Measurements from ENCODE around the gene IMMP2L. TPM values are rescaled to one million over a fixed set of nuclear protein-coding genes. Genes with fewer than 3 reads are reported as not detected.

The IMMP2L gene
- total and polyA plus RNA-seq, 2 of the 8 experiments (the other 6 are each of a cell fraction or from before 2014, with no cell fraction given) = 2.3 to 10.1 TPM

- H2BK20ac ChIP-seq (ENCODE audit: low read length) = no peak overlapping the region
- no peak overlapping the region for H2AFZ ChIP-seq (ENCODE audit: low read length)
- H4K5ac ChIP-seq (ENCODE audit: insufficient read length, low read depth, low read length) = no peak overlapping the region
- H3K27me3 ChIP-seq (replicated peaks in 1 of 4; ENCODE audit: control insufficient read depth in 3 of 4, extremely low read depth in 1 of 4, insufficient read depth in 3 of 4, low read length in 3 of 4) = no peaks in the 10 kb centered on the region
- no peak overlapping the region for H2BK5ac ChIP-seq (ENCODE audit: low read depth, low read length)
- H3K23me2 ChIP-seq (ENCODE audit: low read depth, low read length) = no peaks in the 10 kb centered on the region
- no peak overlapping the region for H3K27ac ChIP-seq (ENCODE audit: low read depth, low read length)
- no peak overlapping the region for H2BK12ac ChIP-seq (ENCODE audit: low read depth, low read length)
- no peak overlapping the region for H4K91ac ChIP-seq (replicated peaks; ENCODE audit: insufficient read length, low read length)
- FAIRE-seq (no peak), DNase-seq (ENCODE audit: low read depth in 1 of 2, low spot score in 2 of 2) (no peak)
- no peaks in the 10 kb centered on the region for H3K4me1 ChIP-seq (replicated peaks in 1 of 4; ENCODE audit: control insufficient read depth in 3 of 4, insufficient read depth in 4 of 4, low read length in 3 of 4)
- no peak overlapping the region for H3K9ac ChIP-seq (replicated peaks in 1 of 4; ENCODE audit: extremely low read depth in 1 of 4, low read depth in 3 of 4, low read length in 3 of 4)
- peaks cover 4 to 12% of the 10 kb centered on the region in 2 experiments; a peak in 2 of 4 replicates for H3K9me3 ChIP-seq (ENCODE audit: insufficient read depth in 2 of 2, low read depth in 1 of 2, low read length in 1 of 2)
- CTCF ChIA-PET (ENCODE audit: partially characterized antibody) = no interaction called here
- POLR2A ChIA-PET (ENCODE audit: partially characterized antibody) = no interaction called here
- H4K8ac ChIP-seq (ENCODE audit: extremely low read depth, insufficient read depth, low read length) = no peak overlapping the region
- 91% methylated on average over 5 of the region's 5 CpGs; no CpG with 5 or more reads in 1 of the 2 experiments for WGBS, 2 experiments (ENCODE audit: extremely low coverage in 1 of 2, insufficient coverage in 1 of 2, insufficient read length in 1 of 2, insufficient replicate concordance in 2 of 2, low coverage in 1 of 2, low lambda C conversion rate in 2 of 2, missing lambda C conversion rate in 1 of 2)
- H4K20me1 ChIP-seq (replicated peaks in 1 of 2; ENCODE audit: control insufficient read depth in 1 of 2, insufficient read depth in 2 of 2, low read length in 2 of 2) = no peaks in the 10 kb centered on the region
- H2AK5ac ChIP-seq (ENCODE audit: low read depth, low read length) = no peak overlapping the region
- no peaks in the 10 kb centered on the region for H3K79me2 ChIP-seq (ENCODE audit: control insufficient read depth in 1 of 2, insufficient read depth in 2 of 2, low read length in 2 of 2)
- no peak overlapping the region for H3K4me3 ChIP-seq (ENCODE audit: extremely low read depth in 1 of 4, insufficient read depth in 2 of 4, low read depth in 3 of 4, low read length in 4 of 4)
- no peak overlapping the region for H3K23ac ChIP-seq (ENCODE audit: insufficient read length)
- no peak overlapping the region for H2BK120ac ChIP-seq (replicated peaks; ENCODE audit: low read depth, low read length)
- H3K14ac ChIP-seq (ENCODE audit: insufficient read length) = no peak overlapping the region
- no peak overlapping the region for H3K4ac ChIP-seq (replicated peaks; ENCODE audit: insufficient read length, low read depth, low read length)
- no peak overlapping the region for H2BK15ac ChIP-seq (ENCODE audit: low read length)
- H3K56ac ChIP-seq (replicated peaks; ENCODE audit: insufficient read length, low read depth, low read length) = no peak overlapping the region
- no peak overlapping the region for H3K18ac ChIP-seq (ENCODE audit: extremely low read depth, low read length)
- no peaks in the 10 kb centered on the region; the same call in 1 of the 2 replicates for H3K79me1 ChIP-seq (ENCODE audit: low read depth, low read length)
- no peak overlapping the region for H3K4me2 ChIP-seq (ENCODE audit: insufficient read depth in 1 of 2, low read depth in 2 of 2, low read length in 2 of 2)
- no peaks in the 10 kb centered on the region for H3K36me3 ChIP-seq (ENCODE audit: control insufficient read depth in 2 of 4, insufficient read depth in 4 of 4, low read length in 3 of 4)
- TF ChIP-seq EGR1 (IDR thresholded peaks at IDR 0.05; ENCODE audit: borderline replicate concordance, low read depth, low read length) (no peak), CREB1 (IDR thresholded peaks at IDR 0.05) (no peak), SP4 (IDR thresholded peaks at IDR 0.05; ENCODE audit: low read length) (no peak), TEAD4 (IDR thresholded peaks at IDR 0.05; ENCODE audit: low read depth, low read length) (no peak), MAFK (IDR thresholded peaks at IDR 0.05; ENCODE audit: low read depth, low read length) (no peak), POLR2A (IDR thresholded peaks at IDR 0.05; ENCODE audit: control extremely low read depth in 1 of 2, low read depth in 2 of 2, low read length in 2 of 2) (no peak), KDM1A (IDR thresholded peaks at IDR 0.05; ENCODE audit: borderline replicate concordance, low read length) (no peak), ASH2L (IDR thresholded peaks at IDR 0.05; ENCODE audit: low read length) (no peak), CHD1 (IDR thresholded peaks at IDR 0.05; ENCODE audit: low read depth, low read length) (no peak), RFX5 (IDR thresholded peaks at IDR 0.05; ENCODE audit: borderline replicate concordance, low read depth, low read length) (no peak), YY1 (IDR thresholded peaks at IDR 0.05; ENCODE audit: low read depth, low read length) (no peak), CBX5 (IDR thresholded peaks at IDR 0.05; ENCODE audit: low read depth, low read length) (no peak), CHD2 (IDR thresholded peaks at IDR 0.05; ENCODE audit: low read length) (no peak), HDAC2 (IDR thresholded peaks at IDR 0.05; ENCODE audit: borderline replicate concordance in 1 of 2, low read depth in 2 of 2, low read length in 2 of 2) (no peak), RNF2 (IDR thresholded peaks at IDR 0.05; ENCODE audit: borderline replicate concordance, low read depth, low read length, missing control alignments, poor library complexity, severe bottlenecking) (no peak), CBX8 (IDR thresholded peaks at IDR 0.05; ENCODE audit: borderline replicate concordance, low read depth, low read length) (no peak), SP1 (IDR thresholded peaks at IDR 0.05; ENCODE audit: low read depth, low read length) (no peak)
These were observed 9.4 kb upstream of the IMMP2L start for GRCh38 chr7:111571720-111572119.

Measured in H1 (cell line).